ENCODE measurements around the gene GBGT1. TPM values are rescaled to one million over a fixed set of nuclear protein-coding genes. Genes with fewer than 3 reads are reported as not detected.

Gene GBGT1
- total RNA-seq, 1 experiment from 2014 or later = 0.14 TPM

GRCh38 chr9:133108794-133109641 is 54.7 kb downstream of the GBGT1 start:
- no peaks in the 10 kb centered on the region for H3K27me3 Mint-ChIP-seq (ENCODE audit: insufficient read depth, unreplicated experiment)
- peaks cover 34% of the 10 kb centered on the region for H3K36me3 Mint-ChIP-seq (ENCODE audit: insufficient read depth, unreplicated experiment)
- H3K27ac Mint-ChIP-seq (ENCODE audit: unreplicated experiment) = no peak overlapping the region
- ChIA-PET CTCF (no interaction called here), POLR2A (no interaction called here)
- intact Hi-C loops (cut with micrococcal nuclease; ENCODE audit: unreplicated experiment) = no loop called here
- no peak overlapping the region for H3K4me3 ChIP-seq (ENCODE audit: low read depth, low read length)
- no peaks in the 10 kb centered on the region for H3K9me3 ChIP-seq
- BruUV-seq (replicated peaks) = no TSS peak
- no peaks in the 10 kb centered on the region for H3K4me1 ChIP-seq
- H3K27me3 ChIP-seq (replicated peaks; ENCODE audit: control insufficient read depth, insufficient read depth, low read length) = no peaks in the 10 kb centered on the region
- TF ChIP-seq CTCF (IDR thresholded peaks at IDR 0.05; ENCODE audit: insufficient read depth in 1 of 2, low read depth in 1 of 2, low read length in 1 of 2, severe bottlenecking in 1 of 2, unreplicated experiment in 1 of 2) = no peak
- H3K9me3 Mint-ChIP-seq (ENCODE audit: unreplicated experiment) = no peaks in the 10 kb centered on the region
- DNase-seq = no peak
- no peaks in the 10 kb centered on the region for H3K4me1 Mint-ChIP-seq (ENCODE audit: low read depth, unreplicated experiment)
- no peak overlapping the region for H3K4me3 Mint-ChIP-seq (ENCODE audit: unreplicated experiment)
- H3K36me3 ChIP-seq (ENCODE audit: control insufficient read depth, insufficient read depth, low read length) = no peaks in the 10 kb centered on the region; the same call in 1 of the 2 replicates

- no peak for DNase-seq
- Histone ChIP-seq H3K9me3 (no peaks in the 10 kb centered on the region), H3K4me1 (no peaks in the 10 kb centered on the region), H3K4me3 (ENCODE audit: low read depth, low read length) (no peak overlapping the region), H3K36me3 (ENCODE audit: control insufficient read depth, insufficient read depth, low read length) (no peaks in the 10 kb centered on the region; the same call in 1 of the 2 replicates), H3K27me3 (replicated peaks; ENCODE audit: control insufficient read depth, insufficient read depth, low read length) (no peaks in the 10 kb centered on the region)
- H3K9me3 Mint-ChIP-seq (ENCODE audit: unreplicated experiment) = no peaks in the 10 kb centered on the region
- no peak for TF ChIP-seq CTCF (IDR thresholded peaks at IDR 0.05; ENCODE audit: insufficient read depth in 1 of 2, low read depth in 1 of 2, low read length in 1 of 2, severe bottlenecking in 1 of 2, unreplicated experiment in 1 of 2)
- POLR2A ChIA-PET = no interaction called here
- peaks cover 35% of the 10 kb centered on the region for H3K36me3 Mint-ChIP-seq (ENCODE audit: insufficient read depth, unreplicated experiment)
- no TSS peak for BruUV-seq (replicated peaks)
- H3K27ac Mint-ChIP-seq (ENCODE audit: unreplicated experiment) = no peak overlapping the region
- no peaks in the 10 kb centered on the region for H3K27me3 Mint-ChIP-seq (ENCODE audit: insufficient read depth, unreplicated experiment)
- CTCF ChIA-PET = interaction anchor here (1.3 kb wide), 1 partner anchor 36 kb away, joined by 3 read pairs; no protein-coding TSS in a partner anchor
- H3K4me1 Mint-ChIP-seq (ENCODE audit: low read depth, unreplicated experiment) = no peaks in the 10 kb centered on the region
- intact Hi-C loops (cut with micrococcal nuclease; ENCODE audit: unreplicated experiment) = no loop called here
- no peak overlapping the region for H3K4me3 Mint-ChIP-seq (ENCODE audit: unreplicated experiment)
Measured at GRCh38 chr9:133107961-133108793, 55.5 kb downstream of the GBGT1 start.

- no peaks in the 10 kb centered on the region for H3K27me3 ChIP-seq (replicated peaks; ENCODE audit: control insufficient read depth, insufficient read depth, low read length)
- CTCF ChIA-PET = interaction anchor here (0.6 to 1.3 kb wide), 2 partner anchors 37 kb away, joined by 3 read pairs; no protein-coding TSS in a partner anchor
- DNase-seq = no peak
- H3K4me1 Mint-ChIP-seq (ENCODE audit: low read depth, unreplicated experiment) = no peaks in the 10 kb centered on the region
- POLR2A ChIA-PET = interaction anchor here (0.5 kb wide), 1 partner anchor 139 kb away, joined by 3 read pairs; no protein-coding TSS in a partner anchor
- H3K4me1 ChIP-seq = no peaks in the 10 kb centered on the region
- no peak overlapping the region for H3K27ac Mint-ChIP-seq (ENCODE audit: unreplicated experiment)
- no peaks in the 10 kb centered on the region for H3K27me3 Mint-ChIP-seq (ENCODE audit: insufficient read depth, unreplicated experiment)
- peaks cover 33% of the 10 kb centered on the region for H3K36me3 Mint-ChIP-seq (ENCODE audit: insufficient read depth, unreplicated experiment)
- intact Hi-C loops (cut with micrococcal nuclease; ENCODE audit: unreplicated experiment) = no loop called here
- TF ChIP-seq CTCF (IDR thresholded peaks at IDR 0.05; ENCODE audit: insufficient read depth in 1 of 2, low read depth in 1 of 2, low read length in 1 of 2, severe bottlenecking in 1 of 2, unreplicated experiment in 1 of 2) = no peak
- no peaks in the 10 kb centered on the region for H3K9me3 ChIP-seq
- no peak overlapping the region for H3K4me3 ChIP-seq (ENCODE audit: low read depth, low read length)
- no peaks in the 10 kb centered on the region for H3K9me3 Mint-ChIP-seq (ENCODE audit: unreplicated experiment)
- H3K36me3 ChIP-seq (ENCODE audit: control insufficient read depth, insufficient read depth, low read length) = no peaks in the 10 kb centered on the region; the same call in 1 of the 2 replicates
- H3K4me3 Mint-ChIP-seq (ENCODE audit: unreplicated experiment) = no peak overlapping the region
- BruUV-seq (replicated peaks) = no TSS peak
Measured at GRCh38 chr9:133107245-133107722, 56.4 kb downstream of the GBGT1 start.
